ENCODE results near the gene APOL1.

Gene APOL1

DNA sequence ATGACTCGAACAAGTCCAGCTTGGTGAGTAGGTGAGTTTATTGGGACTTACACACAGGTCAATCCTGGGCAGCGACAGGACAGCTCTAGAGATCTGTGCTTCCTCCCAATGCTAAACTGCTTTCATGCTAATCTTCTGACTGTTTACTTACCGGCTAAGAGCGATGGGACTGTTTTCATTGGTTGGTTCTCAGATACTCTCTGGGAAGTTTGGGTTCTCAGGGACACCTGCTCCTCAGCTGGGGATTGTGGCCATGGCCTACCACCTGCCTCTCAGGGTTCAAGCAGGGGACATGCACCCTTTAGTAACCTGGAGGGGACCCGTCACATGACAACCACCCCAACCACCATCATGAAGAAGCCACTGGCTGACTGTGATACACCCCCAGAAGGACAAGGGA is 26.7 kb upstream of the APOL1 start:
- no peak for TF ChIP-seq RAD21 (IDR thresholded peaks at IDR 0.05; ENCODE audit: low read depth)
- TF ChIP-seq CREB1 (IDR thresholded peaks at IDR 0.05; ENCODE audit: low read depth) = no peak
- no peak for TF ChIP-seq TEAD4 (IDR thresholded peaks at IDR 0.05)
- TF ChIP-seq, protein P1, sequence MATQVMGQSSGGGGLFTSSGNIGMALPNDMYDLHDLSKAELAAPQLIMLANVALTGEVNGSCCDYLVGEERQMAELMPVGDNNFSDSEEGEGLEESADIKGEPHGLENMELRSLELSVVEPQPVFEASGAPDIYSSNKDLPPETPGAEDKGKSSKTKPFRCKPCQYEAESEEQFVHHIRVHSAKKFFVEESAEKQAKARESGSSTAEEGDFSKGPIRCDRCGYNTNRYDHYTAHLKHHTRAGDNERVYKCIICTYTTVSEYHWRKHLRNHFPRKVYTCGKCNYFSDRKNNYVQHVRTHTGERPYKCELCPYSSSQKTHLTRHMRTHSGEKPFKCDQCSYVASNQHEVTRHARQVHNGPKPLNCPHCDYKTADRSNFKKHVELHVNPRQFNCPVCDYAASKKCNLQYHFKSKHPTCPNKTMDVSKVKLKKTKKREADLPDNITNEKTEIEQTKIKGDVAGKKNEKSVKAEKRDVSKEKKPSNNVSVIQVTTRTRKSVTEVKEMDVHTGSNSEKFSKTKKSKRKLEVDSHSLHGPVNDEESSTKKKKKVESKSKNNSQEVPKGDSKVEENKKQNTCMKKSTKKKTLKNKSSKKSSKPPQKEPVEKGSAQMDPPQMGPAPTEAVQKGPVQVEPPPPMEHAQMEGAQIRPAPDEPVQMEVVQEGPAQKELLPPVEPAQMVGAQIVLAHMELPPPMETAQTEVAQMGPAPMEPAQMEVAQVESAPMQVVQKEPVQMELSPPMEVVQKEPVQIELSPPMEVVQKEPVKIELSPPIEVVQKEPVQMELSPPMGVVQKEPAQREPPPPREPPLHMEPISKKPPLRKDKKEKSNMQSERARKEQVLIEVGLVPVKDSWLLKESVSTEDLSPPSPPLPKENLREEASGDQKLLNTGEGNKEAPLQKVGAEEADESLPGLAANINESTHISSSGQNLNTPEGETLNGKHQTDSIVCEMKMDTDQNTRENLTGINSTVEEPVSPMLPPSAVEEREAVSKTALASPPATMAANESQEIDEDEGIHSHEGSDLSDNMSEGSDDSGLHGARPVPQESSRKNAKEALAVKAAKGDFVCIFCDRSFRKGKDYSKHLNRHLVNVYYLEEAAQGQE (IDR thresholded peaks at IDR 0.05; ENCODE audit: low read depth) = no peak
- TF ChIP-seq TAF1 (IDR thresholded peaks at IDR 0.05; ENCODE audit: low read depth) = no peak
- TF ChIP-seq YY1 (IDR thresholded peaks at IDR 0.05; ENCODE audit: low read depth) = no peak
- no peak for TF ChIP-seq EP300 (IDR thresholded peaks at IDR 0.05; ENCODE audit: borderline replicate concordance)

DNA sequence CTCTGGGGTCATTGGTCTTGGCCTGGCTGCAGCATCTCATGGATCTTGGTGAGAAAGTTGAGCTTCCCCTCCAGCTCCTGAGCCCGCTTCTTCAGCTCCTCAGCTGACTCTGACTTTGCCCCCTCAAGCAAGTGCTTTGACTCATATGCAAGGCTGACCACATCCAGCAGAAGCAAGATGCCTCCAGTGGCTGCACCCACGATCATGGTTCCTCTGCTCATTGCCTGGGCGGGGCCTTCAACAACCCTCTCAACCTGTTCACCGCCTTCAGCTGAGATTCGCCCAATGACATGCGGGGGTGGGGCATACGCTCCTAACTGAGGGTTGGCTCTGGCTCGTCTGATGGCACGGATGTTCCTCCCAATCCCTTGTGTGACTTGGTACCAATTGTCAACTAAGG is 25.5 kb upstream of the APOL1 start:
- TF ChIP-seq TEAD4 (IDR thresholded peaks at IDR 0.05) (no peak), NFIC (IDR thresholded peaks at IDR 0.05) (no peak), RAD21 (IDR thresholded peaks at IDR 0.05; ENCODE audit: low read depth) (no peak), ZBTB7A (IDR thresholded peaks at IDR 0.05; ENCODE audit: low read depth) (no peak), CREB1 (IDR thresholded peaks at IDR 0.05; ENCODE audit: low read depth) (no peak), EGR1 (IDR thresholded peaks at IDR 0.05) (no peak), FOXM1 (IDR thresholded peaks at IDR 0.05; ENCODE audit: borderline replicate concordance, low read depth) (no peak), EP300 (IDR thresholded peaks at IDR 0.05; ENCODE audit: borderline replicate concordance) (no peak), YY1 (IDR thresholded peaks at IDR 0.05; ENCODE audit: low read depth) (no peak), TCF12 (IDR thresholded peaks at IDR 0.05; ENCODE audit: low read depth) (no peak), TAF1 (IDR thresholded peaks at IDR 0.05; ENCODE audit: low read depth) (no peak), CEBPB (IDR thresholded peaks at IDR 0.05) (no peak)
- TF ChIP-seq, protein P2, sequence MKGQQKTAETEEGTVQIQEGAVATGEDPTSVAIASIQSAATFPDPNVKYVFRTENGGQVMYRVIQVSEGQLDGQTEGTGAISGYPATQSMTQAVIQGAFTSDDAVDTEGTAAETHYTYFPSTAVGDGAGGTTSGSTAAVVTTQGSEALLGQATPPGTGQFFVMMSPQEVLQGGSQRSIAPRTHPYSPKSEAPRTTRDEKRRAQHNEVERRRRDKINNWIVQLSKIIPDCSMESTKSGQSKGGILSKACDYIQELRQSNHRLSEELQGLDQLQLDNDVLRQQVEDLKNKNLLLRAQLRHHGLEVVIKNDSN (IDR thresholded peaks at IDR 0.05) = no peak
- TF ChIP-seq, protein P3, sequence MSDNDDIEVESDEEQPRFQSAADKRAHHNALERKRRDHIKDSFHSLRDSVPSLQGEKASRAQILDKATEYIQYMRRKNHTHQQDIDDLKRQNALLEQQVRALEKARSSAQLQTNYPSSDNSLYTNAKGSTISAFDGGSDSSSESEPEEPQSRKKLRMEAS (IDR thresholded peaks at IDR 0.05) = no peak
- TF ChIP-seq, protein P1 (IDR thresholded peaks at IDR 0.05; ENCODE audit: low read depth) = no peak

DNA sequence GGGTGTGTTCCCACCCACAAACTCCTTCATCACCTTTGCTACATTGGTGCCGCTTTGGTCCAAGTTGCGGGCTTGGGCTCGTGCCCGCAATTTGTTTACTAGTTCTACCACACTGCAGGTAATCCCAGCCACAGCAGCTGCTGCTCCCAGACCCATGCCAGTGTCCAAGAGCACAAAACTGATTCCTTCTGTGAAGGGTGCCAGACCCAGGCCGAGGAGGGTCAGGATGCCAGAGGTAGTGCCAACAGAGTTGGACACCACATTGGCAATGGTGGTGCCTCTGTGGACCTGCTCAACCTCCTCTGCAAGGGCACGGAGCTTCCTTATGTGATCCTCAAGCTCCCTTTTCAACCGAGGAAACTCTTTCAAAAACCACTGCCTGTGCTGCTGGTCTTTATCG is 25.1 kb upstream of the APOL1 start:
- no peak for TF ChIP-seq FOXM1 (IDR thresholded peaks at IDR 0.05; ENCODE audit: borderline replicate concordance, low read depth)
- TF ChIP-seq, protein P2 (IDR thresholded peaks at IDR 0.05) = no peak
- TF ChIP-seq, protein P3 (IDR thresholded peaks at IDR 0.05) = no peak
- no peak for TF ChIP-seq EGR1 (IDR thresholded peaks at IDR 0.05)
- no peak for TF ChIP-seq TAF1 (IDR thresholded peaks at IDR 0.05; ENCODE audit: low read depth)
- TF ChIP-seq TCF12 (IDR thresholded peaks at IDR 0.05; ENCODE audit: low read depth) = no peak
- no peak for TF ChIP-seq EP300 (IDR thresholded peaks at IDR 0.05; ENCODE audit: borderline replicate concordance)
- no peak for TF ChIP-seq RAD21 (IDR thresholded peaks at IDR 0.05; ENCODE audit: low read depth)

DNA sequence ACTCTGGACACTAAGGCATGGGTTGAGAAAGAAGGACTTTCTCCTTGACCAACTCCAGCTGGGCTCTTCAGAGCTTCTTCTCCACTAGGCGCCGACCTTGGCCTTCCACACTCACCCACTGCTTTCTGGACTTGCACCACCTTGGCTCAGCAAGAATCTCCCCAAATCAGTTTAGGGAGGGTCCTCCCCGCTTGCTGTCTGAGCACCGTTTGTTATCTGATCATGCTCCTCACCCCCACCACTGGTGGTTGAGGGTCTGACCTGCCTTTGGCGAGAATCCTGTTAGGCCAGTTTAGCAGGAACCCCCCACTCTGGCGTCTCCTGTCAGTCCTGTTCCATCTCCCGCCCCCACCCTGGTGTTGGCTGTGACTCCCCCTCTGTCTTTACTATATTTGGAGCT is 24.0 kb upstream of the APOL1 start:
- no peak for TF ChIP-seq CREB1 (IDR thresholded peaks at IDR 0.05; ENCODE audit: low read depth)
- TF ChIP-seq, protein P3 (IDR thresholded peaks at IDR 0.05) = no peak
- TF ChIP-seq FOXM1 (IDR thresholded peaks at IDR 0.05; ENCODE audit: borderline replicate concordance, low read depth) = no peak
- TF ChIP-seq TEAD4 (IDR thresholded peaks at IDR 0.05) = no peak
- no peak for TF ChIP-seq EGR1 (IDR thresholded peaks at IDR 0.05)
- TF ChIP-seq NFIC (IDR thresholded peaks at IDR 0.05) = no peak
- no peak for TF ChIP-seq EP300 (IDR thresholded peaks at IDR 0.05; ENCODE audit: borderline replicate concordance)
- TF ChIP-seq, protein P1 (IDR thresholded peaks at IDR 0.05; ENCODE audit: low read depth) = no peak
- no peak for TF ChIP-seq CEBPB (IDR thresholded peaks at IDR 0.05)

Data from Ishikawa (cell line).